Endothelial cell of umbilical vein (primary cell): Measurements from ENCODE around the gene RBM15B.

Experiments used
- CTCF ChIP-seq, 2 donors: IDR thresholded peaks; 1 replicate in 1 of 2; 2 replicates in 1 of 2; pipeline ENCODE4 v1.5.1; 2011; ENCODE audit warnings: low read length in 2 of 2, mild to moderate bottlenecking in 2 of 2, moderate library complexity in 2 of 2, control low read depth in 1 of 2, inconsistent platforms in 1 of 2, low read depth in 1 of 2; ENCODE audit not compliant: insufficient read depth in 1 of 2; ENCODE audit errors: extremely low read depth in 1 of 2
- EZH2 ChIP-seq: IDR thresholded peaks from 2 replicates; pipeline ENCODE4 v1.6.1; 2012; ENCODE audit warnings: borderline replicate concordance, low read depth, mild to moderate bottlenecking, moderate library complexity, low read length, inconsistent platforms; ENCODE audit not compliant: severe bottlenecking
- GATA2 ChIP-seq: IDR thresholded peaks from 2 replicates; pipeline ENCODE4 v1.7.0; 2011; ENCODE audit warnings: low read depth, mild to moderate bottlenecking, moderate library complexity, mixed read lengths, low read length; ENCODE audit not compliant: insufficient read length, insufficient read depth
- JUN ChIP-seq: IDR thresholded peaks from 2 replicates; pipeline ENCODE4 v1.6.1; 2011; ENCODE audit warnings: borderline replicate concordance, low read depth; ENCODE audit not compliant: insufficient read length, insufficient read depth
- MAX ChIP-seq: IDR thresholded peaks from 2 replicates; pipeline ENCODE4 v1.6.1; 2011; ENCODE audit not compliant: insufficient read depth, insufficient read length
- MYC ChIP-seq: IDR thresholded peaks from one replicate; pipeline ENCODE4 v1.6.1; 2011; ENCODE audit warnings: mild to moderate bottlenecking, low read depth, low read length
- POLR2A ChIP-seq: IDR thresholded peaks from 2 replicates; pipeline ENCODE4 v1.6.1; 2012; ENCODE audit warnings: low read depth, mild to moderate bottlenecking, control low read depth, low read length
- POLR2AphosphoS5 ChIP-seq: IDR thresholded peaks from 2 replicates; pipeline ENCODE4 v1.6.1; 2012; ENCODE audit warnings: low read depth, mild to moderate bottlenecking, control low read depth, low read length, moderate library complexity; ENCODE audit not compliant: insufficient read depth

GRCh38 chr3:51378065-51378464 lies 13.0 kb upstream of the RBM15B start:
- TF ChIP-seq CTCF (IDR thresholded peaks at IDR 0.05; ENCODE audit: extremely low read depth in 1 of 2, insufficient read depth in 1 of 2, low read depth in 1 of 2, low read length in 2 of 2): no peak
- no peak for TF ChIP-seq POLR2A
- no peak for TF ChIP-seq POLR2AphosphoS5
- TF ChIP-seq GATA2: no peak
- TF ChIP-seq EZH2: no peak
- no peak for TF ChIP-seq JUN
- no peak for TF ChIP-seq MAX
- TF ChIP-seq MYC: no peak
